ENCODE data around the gene EFCC1.
A peak's percentile ranks its signal among the peaks of the same experiment; 100 is the strongest.

The EFCC1 gene

DNA sequence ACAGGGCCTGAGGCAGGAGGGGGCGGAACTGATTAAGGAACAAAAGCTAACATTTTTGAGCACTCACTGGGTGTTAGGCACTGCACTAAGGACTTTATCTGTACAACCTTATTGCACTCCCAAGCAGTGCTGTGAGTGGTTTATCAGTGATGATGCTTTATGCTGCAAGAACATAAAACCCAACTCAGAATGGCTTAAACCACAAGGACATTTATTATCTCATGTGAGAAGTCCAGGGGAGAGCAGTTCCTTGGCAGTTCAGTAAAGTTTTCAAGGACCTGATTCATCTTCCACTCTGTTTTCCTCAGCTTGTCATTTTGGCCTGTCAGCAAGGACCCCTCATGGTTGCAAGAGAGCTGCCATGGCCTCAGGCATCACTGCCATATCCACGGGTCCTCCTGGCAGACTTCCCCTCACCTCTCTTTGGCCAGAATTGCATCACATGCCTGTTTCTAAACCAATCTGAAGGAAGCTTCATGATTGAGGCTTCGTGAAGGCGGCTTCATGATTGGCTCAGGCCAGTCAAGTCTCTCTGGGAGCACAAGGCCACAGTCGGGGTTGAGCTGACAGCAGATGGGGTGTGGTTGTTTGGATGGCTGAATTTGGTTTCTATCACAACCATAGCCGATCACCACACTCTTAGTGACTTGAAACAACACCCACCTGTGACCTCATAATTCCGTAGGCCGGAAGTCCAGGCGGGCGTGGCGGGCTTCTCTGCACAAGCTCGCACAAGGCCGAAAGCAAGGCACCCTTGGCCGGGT lies 15.8 kb downstream of the EFCC1 start:
- no peak for DNase-seq

- DNase-seq = no peak
These were observed 16.4 kb downstream of the EFCC1 start for GRCh38 chr3:129017484-129017899.

- no peak for DNase-seq
These were observed 17.2 kb downstream of the EFCC1 start for GRCh38 chr3:129018271-129018670.

DNA sequence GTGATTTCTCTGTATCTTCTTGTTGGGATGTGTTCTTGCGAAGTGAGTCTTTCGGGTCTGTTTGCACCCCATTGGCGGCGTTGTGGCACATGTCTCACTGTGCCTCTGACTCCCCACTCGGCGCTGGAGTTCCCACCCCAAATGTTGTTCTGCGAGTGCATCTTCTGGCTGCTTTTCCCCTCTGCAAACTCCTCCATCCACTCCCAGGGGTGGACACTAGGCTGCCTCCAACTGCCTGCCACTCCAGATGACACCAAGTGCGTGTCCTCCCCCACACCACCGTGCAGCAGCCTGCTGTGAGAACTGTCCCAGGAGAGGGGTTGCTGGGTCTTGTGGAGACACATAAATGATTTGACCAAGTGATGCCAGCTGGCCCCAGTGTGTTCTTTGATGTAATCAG lies 17.6 kb downstream of the EFCC1 start:
- DNase-seq = no peak

DNA sequence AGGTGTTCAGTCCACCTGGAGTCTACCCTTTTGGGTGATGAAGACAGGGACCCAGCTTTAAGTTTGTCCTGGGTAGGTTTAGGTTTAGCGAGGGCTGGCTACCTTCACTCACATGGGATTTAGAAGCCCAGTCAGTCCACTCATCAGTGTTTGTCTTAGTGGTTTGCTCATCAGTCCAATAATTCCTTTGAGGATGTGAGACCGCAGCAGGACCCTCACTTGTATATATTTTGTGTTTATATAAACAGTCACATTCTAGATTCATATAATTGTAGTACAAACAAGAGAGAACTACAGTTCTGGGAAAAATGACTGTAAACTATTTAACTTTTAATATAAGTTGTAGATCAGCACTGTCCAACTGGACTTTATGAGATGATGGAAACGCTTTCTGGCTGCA lies 18.2 kb downstream of the EFCC1 start:
- DNase-seq = no peak

- DNase-seq = no peak
These were observed 19.6 kb downstream of the EFCC1 start for GRCh38 chr3:129020691-129021090.

- DNase-seq = no peak
These were observed 20.0 kb downstream of the EFCC1 start for GRCh38 chr3:129021140-129021551.

- no peak for DNase-seq
These were observed 21.3 kb downstream of the EFCC1 start for GRCh38 chr3:129022114-129023007.

DNA sequence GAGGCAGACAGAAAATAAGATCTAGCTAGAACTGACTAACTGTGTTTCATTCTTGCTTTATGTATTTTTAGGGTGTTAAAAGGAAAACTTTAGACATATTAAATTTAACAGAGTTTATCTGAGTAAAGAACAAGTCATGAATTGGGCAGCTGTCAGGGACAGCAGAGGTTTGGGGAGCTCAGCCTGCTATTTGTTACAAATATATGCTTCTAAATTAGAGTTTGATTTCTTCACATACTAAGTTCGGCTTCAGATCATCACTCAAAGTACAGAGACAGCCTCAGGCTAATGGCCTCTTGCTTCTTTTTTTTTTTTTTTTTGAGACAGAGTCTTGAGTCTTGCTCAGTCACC lies 21.9 kb downstream of the EFCC1 start:
- DNase-seq = no peak

DNA sequence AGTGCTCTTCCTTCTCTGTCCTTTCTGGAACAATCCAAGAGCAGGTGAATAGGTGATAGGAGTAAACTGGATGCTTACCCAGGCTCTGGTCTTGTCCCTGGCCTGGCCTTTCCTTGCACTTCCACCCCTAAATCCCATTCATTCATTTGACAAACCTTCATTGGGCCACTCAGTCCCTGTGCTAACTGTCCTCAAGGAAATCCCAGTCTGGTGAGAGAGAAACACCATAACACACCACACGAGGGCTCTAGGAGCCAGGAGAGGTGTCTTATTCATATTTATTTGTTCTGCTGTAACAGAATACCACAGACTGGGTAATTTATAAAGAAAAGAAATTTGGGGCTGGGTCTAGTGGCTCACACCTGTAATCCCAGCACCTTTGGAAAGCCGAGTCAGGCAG lies 22.8 kb downstream of the EFCC1 start:
- no peak for DNase-seq

DNA sequence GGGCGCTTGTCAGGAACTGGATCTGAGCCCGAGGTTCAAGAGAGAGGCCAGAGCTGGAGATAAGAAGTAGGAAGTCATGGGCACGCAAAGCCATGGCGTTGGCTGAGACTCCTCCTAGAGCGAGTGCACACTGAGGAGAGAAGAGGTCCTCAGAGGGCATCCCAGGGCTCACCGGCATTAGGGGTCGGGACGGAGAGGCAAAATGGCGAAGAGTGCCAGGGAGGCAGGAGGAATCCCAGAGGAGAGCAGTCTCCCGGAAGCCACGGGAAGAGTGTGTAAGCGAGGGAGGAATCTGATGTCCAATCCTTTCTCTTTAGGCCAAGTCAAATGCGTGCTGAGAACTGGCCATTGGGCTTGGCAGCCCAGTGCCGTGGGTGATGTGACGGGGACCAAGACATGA lies 24.0 kb downstream of the EFCC1 start:
- no peak for DNase-seq

- DNase-seq = no peak
These were observed 24.8 kb downstream of the EFCC1 start for GRCh38 chr3:129025691-129026435.

DNA sequence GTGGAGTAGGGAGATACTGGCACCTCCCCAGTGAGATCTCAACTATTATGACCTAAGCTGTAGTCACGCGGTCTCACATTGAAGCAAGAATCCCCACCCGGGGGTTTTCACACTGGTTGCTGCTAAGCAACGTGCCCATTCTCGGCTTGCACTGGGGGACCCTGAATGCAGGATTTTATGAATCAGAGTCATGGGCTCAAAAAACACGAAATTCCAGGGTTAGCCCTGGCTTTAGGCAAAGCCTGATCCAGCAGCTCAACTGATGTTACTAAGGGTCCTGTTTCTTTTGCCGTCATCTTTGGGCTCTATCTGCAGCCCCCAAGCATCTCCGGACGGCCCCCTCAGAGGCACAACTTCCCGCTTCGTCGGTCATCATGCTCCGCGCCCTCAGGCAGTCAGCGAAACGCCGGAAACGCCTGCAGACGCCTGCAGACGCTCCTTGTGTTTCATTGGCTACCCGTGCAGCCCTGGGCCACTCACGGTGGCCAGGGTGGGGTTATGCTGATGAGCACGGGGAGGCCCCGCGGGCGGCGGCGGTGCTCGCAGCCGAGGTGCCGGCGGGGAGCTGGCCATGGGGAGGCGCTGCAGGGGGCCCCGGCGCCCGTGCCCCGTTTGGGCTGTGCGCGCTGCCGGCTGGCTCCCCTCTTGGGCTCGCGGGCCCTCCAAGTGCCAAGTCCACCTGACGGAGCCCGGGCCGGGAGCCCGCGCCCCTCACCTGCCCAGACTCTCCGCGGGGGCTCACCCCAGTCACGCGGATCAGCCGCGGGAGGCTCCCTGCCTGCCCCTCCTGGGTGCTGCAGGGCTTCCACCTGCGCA lies 25.8 kb downstream of the EFCC1 start:
- peak; percentile 77 to 88 (median 82) for DNase-seq

GRCh38 chr3:129027544-129027880 lies 26.4 kb downstream of the EFCC1 start:
- DNase-seq = no peak

DNA sequence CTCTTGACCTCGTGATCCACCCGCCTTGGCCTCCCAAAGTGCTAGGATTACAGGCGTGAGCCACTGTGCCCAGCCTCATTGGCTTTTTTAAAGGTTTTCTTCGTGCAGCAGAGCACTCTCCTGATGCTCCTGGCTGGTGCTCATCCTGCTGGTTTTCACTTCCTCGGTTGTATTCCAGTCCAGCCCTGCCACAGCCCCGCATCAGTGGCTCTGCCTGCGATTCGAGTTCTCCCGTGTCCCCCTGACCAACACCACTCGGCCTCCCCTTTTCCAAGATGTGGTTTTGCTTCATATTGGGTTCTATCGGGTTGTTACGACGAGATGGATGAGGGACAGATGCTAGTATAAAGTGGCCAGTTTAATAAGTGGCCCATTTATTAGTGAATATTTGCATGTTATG lies 27.8 kb downstream of the EFCC1 start:
- DNase-seq = no peak

DNA sequence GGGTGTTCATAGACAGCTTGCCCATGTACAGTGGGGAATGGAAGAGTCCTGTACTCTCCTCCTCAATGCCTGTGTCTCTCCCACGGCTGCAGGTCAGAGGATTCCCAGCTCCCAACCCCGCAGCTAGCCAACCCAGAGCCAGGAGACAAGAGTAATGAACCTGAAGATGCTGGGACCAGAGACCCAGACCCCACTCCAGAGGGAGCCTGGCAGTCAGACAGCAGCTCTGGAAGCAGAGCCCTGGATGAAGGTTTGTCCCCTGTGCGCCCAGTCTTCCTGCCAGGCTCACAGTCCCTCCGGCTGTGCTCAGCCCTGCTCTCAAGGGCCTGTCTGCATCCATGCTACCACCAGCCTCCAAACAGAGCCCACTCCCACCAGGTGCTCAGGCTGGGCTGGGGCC lies 29.5 kb downstream of the EFCC1 start:
- DNase-seq = no peak

GRCh38 chr3:129031476-129032215 lies 30.5 kb downstream of the EFCC1 start:
- no peak for DNase-seq

- DNase-seq = no peak
These were observed 31.6 kb downstream of the EFCC1 start for GRCh38 chr3:129032716-129033115.

GRCh38 chr3:129033151-129033550 lies 32.0 kb downstream of the EFCC1 start:
- DNase-seq = no peak

- no peak for DNase-seq
These were observed 32.7 kb downstream of the EFCC1 start for GRCh38 chr3:129033633-129034321.

DNA sequence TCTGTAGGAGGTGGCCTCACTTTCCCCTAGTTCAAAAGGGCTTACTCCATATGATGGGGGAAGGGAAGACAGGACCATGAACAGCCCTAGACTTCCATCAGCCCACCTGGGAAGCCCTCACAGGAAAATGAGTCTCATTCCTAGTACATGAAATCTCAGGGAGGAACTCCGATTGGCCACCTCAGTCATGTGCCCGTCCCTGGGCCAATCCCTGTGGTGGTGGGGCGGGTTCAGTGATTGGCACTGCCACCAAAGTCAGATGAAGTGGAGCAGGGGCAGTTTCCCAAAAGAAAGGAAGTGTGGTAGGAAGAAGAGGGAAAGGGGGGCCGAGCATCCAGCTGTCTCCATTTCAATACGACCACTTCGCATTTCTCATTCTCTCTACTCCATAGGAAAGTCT lies 33.5 kb downstream of the EFCC1 start:
- DNase-seq = no peak

All from activated CD4-positive, CD25-positive, alpha-beta regulatory T cell (primary cell).